ENCODE results near the gene TPM4. TPM values are rescaled to one million over a fixed set of nuclear protein-coding genes. Genes with fewer than 3 reads are reported as not detected.

The TPM4 gene
- total RNA-seq, 1 donor from 2014 or later = 535 TPM

DNA sequence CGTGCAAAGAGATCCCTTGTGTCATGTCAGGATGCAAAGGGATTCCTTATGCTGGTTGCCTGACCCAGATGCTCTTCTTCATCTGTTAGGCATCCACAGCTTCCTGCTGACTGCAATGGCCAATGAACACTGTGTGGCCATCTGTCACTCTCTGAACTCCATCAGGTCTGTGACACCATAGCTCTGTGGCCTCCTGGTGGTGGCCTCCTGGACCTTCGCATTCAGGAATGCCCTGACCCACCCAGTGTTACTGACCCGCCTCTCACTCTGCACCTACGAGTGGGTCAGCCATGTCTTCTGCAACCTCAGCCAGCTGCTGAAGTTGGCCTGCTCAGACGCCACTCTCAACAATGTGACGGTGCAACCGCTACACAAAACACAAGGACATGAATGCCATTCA lies 23.9 kb upstream of the TPM4 start:
- Mint-ChIP-seq H3K4me1 (no peaks in the 10 kb centered on the region), H3K27me3 (ENCODE audit: insufficient read depth, low read depth) (peaks cover 9% of the 10 kb centered on the region), H3K27ac (no peak overlapping the region), H3K4me3 (no peak overlapping the region), H3K9me3 (peaks cover 10% of the 10 kb centered on the region), H3K36me3 (no peaks in the 10 kb centered on the region)
- H3K27ac ChIP-seq = no peak overlapping the region
- H3F3A ChIP-seq (ENCODE audit: low read depth) = no peaks in the 10 kb centered on the region
- H3K27me3 ChIP-seq = peaks cover 7% of the 10 kb centered on the region
- no peak overlapping the region for H2AFZ ChIP-seq (replicated peaks)
- no peak overlapping the region for H3K4me3 ChIP-seq
- no peaks in the 10 kb centered on the region for H3K4me1 ChIP-seq
- no peaks in the 10 kb centered on the region for H3K79me2 ChIP-seq (ENCODE audit: low read depth)
- DNase-seq (ENCODE audit: low spot score) = no peak
- H3K4me2 ChIP-seq = no peak overlapping the region
- H4K20me1 ChIP-seq (ENCODE audit: low read depth) = no peaks in the 10 kb centered on the region
- TF ChIP-seq EZH2phosphoT487 (IDR thresholded peaks at IDR 0.05) (no peak), EZH2 (IDR thresholded peaks at IDR 0.05) (no peak)
- TF ChIP-seq, protein P1, sequence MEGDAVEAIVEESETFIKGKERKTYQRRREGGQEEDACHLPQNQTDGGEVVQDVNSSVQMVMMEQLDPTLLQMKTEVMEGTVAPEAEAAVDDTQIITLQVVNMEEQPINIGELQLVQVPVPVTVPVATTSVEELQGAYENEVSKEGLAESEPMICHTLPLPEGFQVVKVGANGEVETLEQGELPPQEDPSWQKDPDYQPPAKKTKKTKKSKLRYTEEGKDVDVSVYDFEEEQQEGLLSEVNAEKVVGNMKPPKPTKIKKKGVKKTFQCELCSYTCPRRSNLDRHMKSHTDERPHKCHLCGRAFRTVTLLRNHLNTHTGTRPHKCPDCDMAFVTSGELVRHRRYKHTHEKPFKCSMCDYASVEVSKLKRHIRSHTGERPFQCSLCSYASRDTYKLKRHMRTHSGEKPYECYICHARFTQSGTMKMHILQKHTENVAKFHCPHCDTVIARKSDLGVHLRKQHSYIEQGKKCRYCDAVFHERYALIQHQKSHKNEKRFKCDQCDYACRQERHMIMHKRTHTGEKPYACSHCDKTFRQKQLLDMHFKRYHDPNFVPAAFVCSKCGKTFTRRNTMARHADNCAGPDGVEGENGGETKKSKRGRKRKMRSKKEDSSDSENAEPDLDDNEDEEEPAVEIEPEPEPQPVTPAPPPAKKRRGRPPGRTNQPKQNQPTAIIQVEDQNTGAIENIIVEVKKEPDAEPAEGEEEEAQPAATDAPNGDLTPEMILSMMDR (IDR thresholded peaks at IDR 0.05) = no peak
- H3K9ac ChIP-seq = no peak overlapping the region
- no peaks in the 10 kb centered on the region for H3K36me3 ChIP-seq
- no peaks in the 10 kb centered on the region for H3K9me3 ChIP-seq (ENCODE audit: low read depth)

DNA sequence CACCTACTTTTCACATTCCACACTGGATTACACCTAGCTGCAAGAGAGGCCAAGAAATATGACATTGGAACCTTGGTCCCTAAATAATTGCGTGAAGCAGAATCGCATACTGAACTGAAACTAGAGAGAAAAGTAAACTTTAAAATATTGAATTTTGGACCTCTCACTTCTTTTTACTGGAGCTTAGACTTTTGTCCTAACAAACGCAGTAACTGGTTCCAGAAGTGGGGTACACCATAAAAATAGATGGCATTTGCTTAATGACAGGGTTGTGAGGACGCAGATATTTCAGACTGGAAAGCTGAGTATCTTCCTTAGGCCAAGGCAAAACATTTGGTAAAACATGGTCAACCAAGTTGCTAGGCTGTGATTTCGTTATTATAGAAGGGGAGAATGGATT lies 19.2 kb upstream of the TPM4 start:
- Histone ChIP-seq H3K4me1 (no peaks in the 10 kb centered on the region), H4K20me1 (ENCODE audit: low read depth) (no peaks in the 10 kb centered on the region), H3K36me3 (no peaks in the 10 kb centered on the region), H3K27me3 (no peaks in the 10 kb centered on the region), H3K9ac (no peak overlapping the region), H3K79me2 (ENCODE audit: low read depth) (no peaks in the 10 kb centered on the region), H3K4me3 (no peak overlapping the region), H3K4me2 (no peak overlapping the region), H2AFZ (replicated peaks) (no peak overlapping the region), H3K27ac (no peak overlapping the region), H3F3A (ENCODE audit: low read depth) (no peaks in the 10 kb centered on the region), H3K9me3 (ENCODE audit: low read depth) (no peaks in the 10 kb centered on the region)
- no peak for DNase-seq (ENCODE audit: low spot score)
- no peaks in the 10 kb centered on the region for H3K36me3 Mint-ChIP-seq
- no peak overlapping the region for H3K4me3 Mint-ChIP-seq
- H3K27me3 Mint-ChIP-seq (ENCODE audit: insufficient read depth, low read depth) = peaks cover 11% of the 10 kb centered on the region
- H3K4me1 Mint-ChIP-seq = no peaks in the 10 kb centered on the region
- no peak overlapping the region for H3K27ac Mint-ChIP-seq
- TF ChIP-seq EZH2 (IDR thresholded peaks at IDR 0.05) = no peak
- TF ChIP-seq EZH2phosphoT487 (IDR thresholded peaks at IDR 0.05) = no peak
- TF ChIP-seq, protein P1 (IDR thresholded peaks at IDR 0.05) = no peak
- peaks cover 15% of the 10 kb centered on the region for H3K9me3 Mint-ChIP-seq

DNA sequence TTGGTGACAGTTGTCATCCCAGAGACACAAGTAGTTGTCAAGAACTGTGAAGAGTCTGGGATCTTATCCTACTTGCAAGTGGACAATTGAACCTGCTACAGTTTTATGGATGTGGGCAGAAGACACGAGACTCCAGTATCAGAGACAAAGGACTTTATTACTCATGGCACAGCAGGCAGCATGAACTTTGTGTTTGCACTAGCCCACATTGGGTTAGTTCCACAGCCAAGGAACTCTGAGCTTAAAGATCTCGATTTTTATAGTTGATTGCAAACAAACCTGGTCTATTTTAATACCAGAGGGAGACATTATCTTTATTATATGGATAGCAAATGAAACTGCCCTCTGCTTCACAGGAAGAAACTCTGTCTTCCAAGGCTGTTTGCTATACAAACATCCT lies 16.0 kb upstream of the TPM4 start:
- Histone ChIP-seq H3K27ac (no peak overlapping the region), H3K27me3 (no peaks in the 10 kb centered on the region), H3K9me3 (ENCODE audit: low read depth) (no peaks in the 10 kb centered on the region), H3K36me3 (no peaks in the 10 kb centered on the region), H3K4me3 (no peak overlapping the region), H4K20me1 (ENCODE audit: low read depth) (no peaks in the 10 kb centered on the region), H3F3A (ENCODE audit: low read depth) (no peaks in the 10 kb centered on the region), H2AFZ (replicated peaks) (no peak overlapping the region), H3K9ac (no peak overlapping the region), H3K4me1 (no peaks in the 10 kb centered on the region), H3K79me2 (ENCODE audit: low read depth) (no peaks in the 10 kb centered on the region), H3K4me2 (no peak overlapping the region)
- Mint-ChIP-seq H3K27ac (no peak overlapping the region), H3K4me1 (peaks cover 3% of the 10 kb centered on the region), H3K9me3 (peaks cover 21% of the 10 kb centered on the region), H3K36me3 (peaks cover 3% of the 10 kb centered on the region), H3K27me3 (ENCODE audit: insufficient read depth, low read depth) (peaks cover 9% of the 10 kb centered on the region), H3K4me3 (no peak overlapping the region)
- TF ChIP-seq EZH2phosphoT487 (IDR thresholded peaks at IDR 0.05) (no peak), EZH2 (IDR thresholded peaks at IDR 0.05) (no peak)
- TF ChIP-seq, protein P1 (IDR thresholded peaks at IDR 0.05) = no peak
- DNase-seq (ENCODE audit: low spot score) = no peak
